MCF 10A (cell line): ENCODE results near the gene AHCY. TPM values are rescaled to one million over a fixed set of nuclear protein-coding genes. Genes with fewer than 3 reads are reported as not detected.

Source experiments
- BruUV-seq: library from RNA; stranded (reverse); fragments of 400-500 nt; replicated peaks from 2 replicates; lab custom pipeline; 2021; lab: Mats Ljungman, UMichigan
- CTCF ChIA-PET: fragments of 300-600 bp; sonication (Branson Sonifier 250); formaldehyde crosslinking; extraction: SDS; loops from one replicate; lab custom pipeline; 2021; ENCODE audit warnings: antibody characterized with exemption, inconsistent platforms; lab: Yijun Ruan, JAX
- POLR2A ChIA-PET: fragments of 300-600, 350-650 bp; sonication (Branson Sonifier 250); formaldehyde crosslinking; extraction: SDS; loops from one replicate; lab custom pipeline; 2020; ENCODE audit warnings: antibody characterized with exemption, inconsistent platforms; lab: Yijun Ruan, JAX
- DNase-seq: peaks from one replicate; pipeline ENCODE4 v3.0.0-alpha.2; 2018; ENCODE audit not compliant: unreplicated experiment
- H3K27ac Mint-ChIP-seq: one replicate; pipeline ENCODE4 v1.8.0; 2022; ENCODE audit warnings: mild to moderate bottlenecking, low read depth, mixed read lengths; ENCODE audit not compliant: unreplicated experiment
- H3K27me3 Mint-ChIP-seq: one replicate; pipeline ENCODE4 v1.8.0; 2022; ENCODE audit warnings: mixed read lengths; ENCODE audit not compliant: insufficient read depth, unreplicated experiment
- H3K36me3 Mint-ChIP-seq: one replicate; pipeline ENCODE4 v1.8.0; 2022; ENCODE audit warnings: mild to moderate bottlenecking, moderate library complexity, mixed read lengths; ENCODE audit not compliant: insufficient read depth, unreplicated experiment
- H3K4me1 Mint-ChIP-seq: one replicate; pipeline ENCODE4 v1.8.0; 2022; ENCODE audit warnings: mixed read lengths; ENCODE audit not compliant: insufficient read depth, unreplicated experiment
- H3K4me3 Mint-ChIP-seq: one replicate; pipeline ENCODE4 v1.8.0; 2022; ENCODE audit warnings: mild to moderate bottlenecking, moderate library complexity, mixed read lengths; ENCODE audit not compliant: unreplicated experiment
- H3K9me3 Mint-ChIP-seq: one replicate; pipeline ENCODE4 v1.8.0; 2022; ENCODE audit warnings: mixed read lengths; ENCODE audit not compliant: unreplicated experiment
- intact Hi-C: fragments of 100-400 bp; cut with micrococcal nuclease; formaldehyde crosslinking; loops from 2 replicates; pipeline ENCODE4 v1.14.1; 2022
- total RNA-seq: library from RNA; stranded (reverse); gene quantifications from 2 replicates; pipeline ENCODE4 v1.2.3, GENCODE V29; 2022
- TF ChIP-seq, protein P1 (sequence below): fragments of 200-600 bp; IDR thresholded peaks from one replicate; pipeline ENCODE4 v1.8.0; 2022; ENCODE audit warnings: antibody characterized with exemption, mild to moderate bottlenecking; ENCODE audit not compliant: unreplicated experiment

AHCY gene
- total RNA-seq, 1 experiment from 2014 or later = 175 TPM

GRCh38 chr20:34337982-34338726 lies 35.0 kb upstream of the AHCY start:
- ChIA-PET POLR2A (interaction anchor here (0.7 to 9.5 kb wide), 7 partner anchors 8 to 52 kb away, joined by 3 to 70 read pairs (median 7); partner anchors contain the start of genes AHCY and ITCH), CTCF (interaction anchor here (0.6 to 0.9 kb wide), 4 partner anchors 16 to 214 kb away, joined by 3 to 4 read pairs (median 3); no protein-coding TSS in a partner anchor)
- Mint-ChIP-seq H3K27ac (no peak overlapping the region), H3K36me3 (no peaks in the 10 kb centered on the region), H3K9me3 (no peaks in the 10 kb centered on the region), H3K27me3 (no peaks in the 10 kb centered on the region), H3K4me1 (peaks cover 21% of the 10 kb centered on the region), H3K4me3 (no peak overlapping the region)
- TF ChIP-seq, protein P1, sequence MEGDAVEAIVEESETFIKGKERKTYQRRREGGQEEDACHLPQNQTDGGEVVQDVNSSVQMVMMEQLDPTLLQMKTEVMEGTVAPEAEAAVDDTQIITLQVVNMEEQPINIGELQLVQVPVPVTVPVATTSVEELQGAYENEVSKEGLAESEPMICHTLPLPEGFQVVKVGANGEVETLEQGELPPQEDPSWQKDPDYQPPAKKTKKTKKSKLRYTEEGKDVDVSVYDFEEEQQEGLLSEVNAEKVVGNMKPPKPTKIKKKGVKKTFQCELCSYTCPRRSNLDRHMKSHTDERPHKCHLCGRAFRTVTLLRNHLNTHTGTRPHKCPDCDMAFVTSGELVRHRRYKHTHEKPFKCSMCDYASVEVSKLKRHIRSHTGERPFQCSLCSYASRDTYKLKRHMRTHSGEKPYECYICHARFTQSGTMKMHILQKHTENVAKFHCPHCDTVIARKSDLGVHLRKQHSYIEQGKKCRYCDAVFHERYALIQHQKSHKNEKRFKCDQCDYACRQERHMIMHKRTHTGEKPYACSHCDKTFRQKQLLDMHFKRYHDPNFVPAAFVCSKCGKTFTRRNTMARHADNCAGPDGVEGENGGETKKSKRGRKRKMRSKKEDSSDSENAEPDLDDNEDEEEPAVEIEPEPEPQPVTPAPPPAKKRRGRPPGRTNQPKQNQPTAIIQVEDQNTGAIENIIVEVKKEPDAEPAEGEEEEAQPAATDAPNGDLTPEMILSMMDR = no peak
- BruUV-seq = no TSS peak
- intact Hi-C loops = no loop called here
- no peak for DNase-seq

DNA sequence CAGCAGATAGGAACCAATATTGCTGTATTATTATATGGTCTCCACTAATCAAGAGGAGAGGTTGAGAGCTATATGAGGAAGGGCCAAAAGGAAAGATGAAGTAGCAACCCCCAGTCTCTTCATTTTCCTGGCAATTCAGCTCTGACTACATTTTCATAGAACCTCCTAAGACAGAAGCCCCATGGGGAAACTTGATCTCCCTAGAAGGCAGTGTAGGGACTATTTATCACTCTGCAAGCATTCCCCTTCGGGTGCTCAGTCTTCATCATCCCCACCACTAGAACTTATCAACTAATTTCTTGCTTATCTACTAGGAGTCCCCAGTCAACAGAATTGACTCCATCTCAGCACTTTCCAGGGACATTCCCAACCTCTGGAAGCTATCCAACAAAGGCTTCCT lies 34.4 kb upstream of the AHCY start:
- no peaks in the 10 kb centered on the region for H3K36me3 Mint-ChIP-seq
- intact Hi-C loops = no loop called here
- DNase-seq = no peak
- peaks cover 21% of the 10 kb centered on the region for H3K4me1 Mint-ChIP-seq
- no peaks in the 10 kb centered on the region for H3K9me3 Mint-ChIP-seq
- no peak overlapping the region for H3K27ac Mint-ChIP-seq
- TF ChIP-seq, protein P1 = no peak
- CTCF ChIA-PET = interaction anchor here (0.8 to 4.4 kb wide), 2 partner anchors 17 to 25 kb away, joined by 3 to 48 read pairs; no protein-coding TSS in a partner anchor
- no peak overlapping the region for H3K4me3 Mint-ChIP-seq
- H3K27me3 Mint-ChIP-seq = no peaks in the 10 kb centered on the region
- BruUV-seq = no TSS peak
- POLR2A ChIA-PET = interaction anchor here (0.7 to 9.5 kb wide), 8 partner anchors 9 to 179 kb away, joined by 3 to 70 read pairs (median 6); partner anchors contain the start of genes AHCY, DYNLRB1 and ITCH

DNA sequence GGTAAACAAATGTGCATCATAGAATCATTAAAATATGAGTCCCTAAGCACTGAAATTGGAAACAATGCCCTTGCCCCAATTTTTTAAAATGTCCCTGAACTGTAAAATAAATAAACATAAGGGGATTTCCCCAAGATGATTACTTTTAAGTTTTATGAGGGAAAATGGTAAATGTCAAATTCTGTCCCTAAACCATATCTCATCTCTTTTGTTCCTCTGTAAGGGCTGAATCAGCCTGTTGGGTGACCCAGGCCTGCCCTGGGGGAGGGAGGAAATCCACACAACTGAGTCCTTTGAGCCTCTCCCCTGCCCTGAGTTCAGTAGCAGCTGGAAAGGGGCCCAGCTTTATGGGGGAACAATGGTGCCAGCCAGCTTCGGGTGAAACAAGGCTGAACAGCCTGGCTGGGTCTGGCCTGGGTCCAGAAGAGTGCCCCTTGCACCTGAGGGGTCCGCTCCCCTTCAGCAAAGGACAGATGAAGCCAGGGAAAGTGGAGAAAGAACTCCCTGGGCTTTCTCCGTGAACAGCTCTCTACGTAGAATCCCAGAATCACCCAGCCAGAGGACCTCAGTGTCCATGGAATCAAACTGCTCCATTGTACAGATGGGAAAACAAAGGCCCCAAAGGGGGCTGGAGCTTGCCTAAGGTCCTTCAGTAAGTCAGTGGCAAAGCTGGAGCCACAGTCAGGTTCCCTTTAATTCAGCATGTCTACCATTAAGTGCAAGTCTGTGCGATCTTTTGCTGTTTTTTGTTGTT lies 31.7 kb upstream of the AHCY start:
- H3K36me3 Mint-ChIP-seq = no peaks in the 10 kb centered on the region
- H3K27me3 Mint-ChIP-seq = no peaks in the 10 kb centered on the region
- no TSS peak for BruUV-seq
- intact Hi-C loops = no loop called here
- TF ChIP-seq, protein P1 = no peak
- peak overlapping the region; percentile 85 for H3K27ac Mint-ChIP-seq
- peaks cover 15% of the 10 kb centered on the region for H3K4me1 Mint-ChIP-seq
- no peaks in the 10 kb centered on the region for H3K9me3 Mint-ChIP-seq
- CTCF ChIA-PET = interaction anchor here (0.7 to 4.4 kb wide), 4 partner anchors 11 to 78 kb away, joined by 3 to 48 read pairs (median 4); no protein-coding TSS in a partner anchor
- no peak overlapping the region for H3K4me3 Mint-ChIP-seq
- POLR2A ChIA-PET = interaction anchor here (0.6 to 9.5 kb wide), 21 partner anchors 10 to 341 kb away, joined by 3 to 70 read pairs (median 4); partner anchors contain the start of genes AHCY, DYNLRB1, ITCH and RALY
- DNase-seq = peak; percentile 42
